ENCODE measurements around the gene GPC6.

GPC6 gene

GRCh38 chr13:93549326-93550005, 322.9 kb downstream of the GPC6 start:
- Mint-ChIP-seq H3K27me3 (ENCODE audit: low read depth, poor library complexity) (no peaks in the 10 kb centered on the region), H3K27ac (no peak overlapping the region), H3K36me3 (ENCODE audit: low read depth) (peaks cover 5% of the 10 kb centered on the region), H3K9me3 (no peaks in the 10 kb centered on the region), H3K4me1 (peaks cover 5% of the 10 kb centered on the region), H3K4me3 (no peak overlapping the region)
- no peak for DNase-seq
- no peak for TF ChIP-seq CTCF (IDR thresholded peaks at IDR 0.05)

- TF ChIP-seq CTCF (IDR thresholded peaks at IDR 0.05): no peak
- DNase-seq: no peak
- Mint-ChIP-seq H3K27ac (no peak overlapping the region), H3K9me3 (no peaks in the 10 kb centered on the region), H3K4me3 (no peak overlapping the region), H3K4me1 (peaks cover 5% of the 10 kb centered on the region), H3K27me3 (ENCODE audit: low read depth, poor library complexity) (no peaks in the 10 kb centered on the region), H3K36me3 (ENCODE audit: low read depth) (peaks cover 5% of the 10 kb centered on the region)
These were observed 323.6 kb downstream of the GPC6 start for GRCh38 chr13:93550236-93550635.

GRCh38 chr13:93552596-93552995, 326.0 kb downstream of the GPC6 start:
- TF ChIP-seq CTCF (IDR thresholded peaks at IDR 0.05): no peak
- H3K9me3 Mint-ChIP-seq: no peaks in the 10 kb centered on the region
- no peak overlapping the region for H3K27ac Mint-ChIP-seq
- H3K36me3 Mint-ChIP-seq (ENCODE audit: low read depth): peaks cover 5% of the 10 kb centered on the region
- no peak overlapping the region for H3K4me3 Mint-ChIP-seq
- DNase-seq: no peak
- H3K27me3 Mint-ChIP-seq (ENCODE audit: low read depth, poor library complexity): no peaks in the 10 kb centered on the region
- peaks cover 5% of the 10 kb centered on the region for H3K4me1 Mint-ChIP-seq

- no peak overlapping the region for H3K4me3 Mint-ChIP-seq
- H3K4me1 Mint-ChIP-seq: peaks cover 5% of the 10 kb centered on the region
- no peak for DNase-seq
- H3K27ac Mint-ChIP-seq: no peak overlapping the region
- no peak for TF ChIP-seq CTCF (IDR thresholded peaks at IDR 0.05)
- H3K9me3 Mint-ChIP-seq: no peaks in the 10 kb centered on the region
- no peaks in the 10 kb centered on the region for H3K36me3 Mint-ChIP-seq (ENCODE audit: low read depth)
- H3K27me3 Mint-ChIP-seq (ENCODE audit: low read depth, poor library complexity): no peaks in the 10 kb centered on the region
These were observed 327.9 kb downstream of the GPC6 start for GRCh38 chr13:93554514-93554913.

- Mint-ChIP-seq H3K36me3 (ENCODE audit: low read depth) (no peaks in the 10 kb centered on the region), H3K9me3 (no peaks in the 10 kb centered on the region), H3K4me1 (peaks cover 6% of the 10 kb centered on the region), H3K4me3 (no peak overlapping the region), H3K27ac (no peak overlapping the region), H3K27me3 (ENCODE audit: low read depth, poor library complexity) (no peaks in the 10 kb centered on the region)
- no peak for TF ChIP-seq CTCF (IDR thresholded peaks at IDR 0.05)
- DNase-seq: no peak
These were observed 332.0 kb downstream of the GPC6 start for GRCh38 chr13:93558637-93559036.

GRCh38 chr13:93559718-93560117, 333.1 kb downstream of the GPC6 start:
- no peak overlapping the region for H3K27ac Mint-ChIP-seq
- H3K36me3 Mint-ChIP-seq (ENCODE audit: low read depth): no peaks in the 10 kb centered on the region
- peaks cover 6% of the 10 kb centered on the region for H3K4me1 Mint-ChIP-seq
- DNase-seq: no peak
- no peaks in the 10 kb centered on the region for H3K27me3 Mint-ChIP-seq (ENCODE audit: low read depth, poor library complexity)
- H3K9me3 Mint-ChIP-seq: no peaks in the 10 kb centered on the region
- no peak overlapping the region for H3K4me3 Mint-ChIP-seq
- TF ChIP-seq CTCF (IDR thresholded peaks at IDR 0.05): no peak

All from nephron progenitor cell (in vitro differentiated cells).